AG09319 (cell line): ENCODE measurements around the gene HIVEP2.

Source experiments
- DNase-seq: peaks from one replicate; pipeline ENCODE4 v3.0.0-alpha.2; 2010; ENCODE audit warnings: low read depth; ENCODE audit errors: extremely low read depth
- CTCF ChIP-seq: IDR thresholded peaks from 2 replicates; pipeline ENCODE4 v1.5.1; 2011; ENCODE audit warnings: low read depth, mild to moderate bottlenecking, inconsistent platforms, low read length, moderate library complexity

The HIVEP2 gene

GRCh38 chr6:142799639-142800038, 145.3 kb downstream of the HIVEP2 start:
- no peak for TF ChIP-seq CTCF

GRCh38 chr6:142797159-142797558, 147.8 kb downstream of the HIVEP2 start:
- no peak for TF ChIP-seq CTCF
- DNase-seq: no peak

More at GRCh38 chr6:142799639-142800038, 145.3 kb downstream of the HIVEP2 start:
- no peak for DNase-seq

GRCh38 chr6:142796571-142796970, 148.4 kb downstream of the HIVEP2 start:
- TF ChIP-seq CTCF: no peak
- DNase-seq: no peak

- TF ChIP-seq CTCF: no peak
- DNase-seq: no peak
Measured at GRCh38 chr6:142796024-142796423, 149.0 kb downstream of the HIVEP2 start.

- no peak for TF ChIP-seq CTCF
- DNase-seq: no peak
Measured at GRCh38 chr6:142794424-142794823, 150.6 kb downstream of the HIVEP2 start.

GRCh38 chr6:142790257-142790656, 154.7 kb downstream of the HIVEP2 start:
- DNase-seq: no peak
- TF ChIP-seq CTCF: no peak

- DNase-seq: no peak
- TF ChIP-seq CTCF: no peak
Measured at GRCh38 chr6:142787422-142787821, 157.6 kb downstream of the HIVEP2 start.
